A549 (cell line): ENCODE data around the gene PHC2.

Source experiments
- FOSL2 ChIP-seq, 2 experiments: fragments of 450-650 bp in 1 of 2; fragments of >200 bp in 1 of 2; sonication (Bioruptor Twin) in 1 of 2; formaldehyde crosslinking; IDR thresholded peaks; 2 replicates each; pipeline versions ENCODE4 v1.5.0 to v1.6.1; 2016 to 2020; ENCODE audit warnings: mild to moderate bottlenecking in 1 of 2, moderate library complexity in 1 of 2
- HOXA7 ChIP-seq: fragments of 250-450 bp; sonication (Bioruptor Pico); IDR thresholded peaks from 2 replicates; pipeline ENCODE4 v1.5.0; 2020; ENCODE audit warnings: mild to moderate bottlenecking, moderate library complexity
- NR3C1 ChIP-seq: fragments of >200 bp; sonication (Bioruptor Twin); formaldehyde crosslinking; IDR thresholded peaks from 3 replicates; pipeline ENCODE4 v1.6.1; 2017
- POLR2A ChIP-seq: IDR thresholded peaks from 2 replicates; pipeline ENCODE4 v1.6.1; 2012; ENCODE audit warnings: mild to moderate bottlenecking, low read length
- RNF2 ChIP-seq: fragments of 200-600 bp; sonication (generic); IDR thresholded peaks from 2 replicates; pipeline ENCODE4 v1.6.1; 2016; ENCODE audit warnings: low read depth, mild to moderate bottlenecking, antibody characterized with exemption, moderate library complexity, borderline replicate concordance
- TF ChIP-seq, protein P1 (sequence below): IDR thresholded peaks from 2 replicates; pipeline ENCODE4 v1.6.1; 2012
- TF ChIP-seq, protein P2 (sequence below): fragments of >200 bp; sonication (Bioruptor Twin); formaldehyde crosslinking; IDR thresholded peaks from 3 replicates; pipeline ENCODE4 v1.5.1; 2016

DNA sequence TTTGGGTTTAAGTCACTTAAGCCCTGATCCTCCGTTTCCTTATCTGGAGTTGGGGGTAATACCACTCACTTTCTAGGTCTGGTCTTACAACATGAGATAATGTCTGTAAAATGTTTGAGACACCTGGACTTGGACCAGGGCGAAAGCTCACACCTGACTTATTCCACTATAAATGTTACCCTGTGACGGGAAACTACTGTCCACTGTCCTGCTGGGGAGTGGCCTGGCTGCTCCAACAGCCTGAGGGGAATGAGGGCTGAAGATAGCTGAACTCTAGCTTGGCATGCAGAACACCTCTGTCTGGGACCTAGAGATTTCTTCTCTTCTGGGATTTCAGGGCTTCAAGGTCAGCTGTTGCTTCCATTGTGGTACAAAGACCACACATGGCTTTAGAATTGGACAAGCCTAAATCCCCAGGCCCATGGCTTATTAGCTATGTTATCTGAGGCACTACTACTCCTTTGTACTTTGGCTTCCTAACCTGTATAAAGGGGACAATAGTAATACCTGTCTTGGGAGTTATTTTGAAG is 100.5 kb downstream of the PHC2 start:
- TF ChIP-seq, protein P1, sequence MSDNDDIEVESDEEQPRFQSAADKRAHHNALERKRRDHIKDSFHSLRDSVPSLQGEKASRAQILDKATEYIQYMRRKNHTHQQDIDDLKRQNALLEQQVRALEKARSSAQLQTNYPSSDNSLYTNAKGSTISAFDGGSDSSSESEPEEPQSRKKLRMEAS = no peak
- TF ChIP-seq, protein P2, sequence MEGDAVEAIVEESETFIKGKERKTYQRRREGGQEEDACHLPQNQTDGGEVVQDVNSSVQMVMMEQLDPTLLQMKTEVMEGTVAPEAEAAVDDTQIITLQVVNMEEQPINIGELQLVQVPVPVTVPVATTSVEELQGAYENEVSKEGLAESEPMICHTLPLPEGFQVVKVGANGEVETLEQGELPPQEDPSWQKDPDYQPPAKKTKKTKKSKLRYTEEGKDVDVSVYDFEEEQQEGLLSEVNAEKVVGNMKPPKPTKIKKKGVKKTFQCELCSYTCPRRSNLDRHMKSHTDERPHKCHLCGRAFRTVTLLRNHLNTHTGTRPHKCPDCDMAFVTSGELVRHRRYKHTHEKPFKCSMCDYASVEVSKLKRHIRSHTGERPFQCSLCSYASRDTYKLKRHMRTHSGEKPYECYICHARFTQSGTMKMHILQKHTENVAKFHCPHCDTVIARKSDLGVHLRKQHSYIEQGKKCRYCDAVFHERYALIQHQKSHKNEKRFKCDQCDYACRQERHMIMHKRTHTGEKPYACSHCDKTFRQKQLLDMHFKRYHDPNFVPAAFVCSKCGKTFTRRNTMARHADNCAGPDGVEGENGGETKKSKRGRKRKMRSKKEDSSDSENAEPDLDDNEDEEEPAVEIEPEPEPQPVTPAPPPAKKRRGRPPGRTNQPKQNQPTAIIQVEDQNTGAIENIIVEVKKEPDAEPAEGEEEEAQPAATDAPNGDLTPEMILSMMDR = no peak
- TF ChIP-seq RNF2 (no peak), HOXA7 (no peak), NR3C1 (no peak), POLR2A (no peak), FOSL2 (IDR thresholded peaks at IDR 0.05) (no peak), FOSL2 (CRISPR knock-in tag; IDR thresholded peaks at IDR 0.05) (no peak)
